Activated CD8-positive, alpha-beta memory T cell treated with anti-CD3 and anti-CD28 coated beads, Interleukin-2, amount 50 U/mL, for 4 hours (primary cell): ENCODE measurements around the gene SLC22A8.
"Not testable (repeated sequence)": the region's sequence is repeated elsewhere in the genome, so short reads cannot be mapped to it uniquely, and the experiment has no call there.

Experiments used
- DNase-seq: peaks from one replicate; pipeline ENCODE4 v3.0.0-alpha.2; 2020

SLC22A8 gene, protein sequence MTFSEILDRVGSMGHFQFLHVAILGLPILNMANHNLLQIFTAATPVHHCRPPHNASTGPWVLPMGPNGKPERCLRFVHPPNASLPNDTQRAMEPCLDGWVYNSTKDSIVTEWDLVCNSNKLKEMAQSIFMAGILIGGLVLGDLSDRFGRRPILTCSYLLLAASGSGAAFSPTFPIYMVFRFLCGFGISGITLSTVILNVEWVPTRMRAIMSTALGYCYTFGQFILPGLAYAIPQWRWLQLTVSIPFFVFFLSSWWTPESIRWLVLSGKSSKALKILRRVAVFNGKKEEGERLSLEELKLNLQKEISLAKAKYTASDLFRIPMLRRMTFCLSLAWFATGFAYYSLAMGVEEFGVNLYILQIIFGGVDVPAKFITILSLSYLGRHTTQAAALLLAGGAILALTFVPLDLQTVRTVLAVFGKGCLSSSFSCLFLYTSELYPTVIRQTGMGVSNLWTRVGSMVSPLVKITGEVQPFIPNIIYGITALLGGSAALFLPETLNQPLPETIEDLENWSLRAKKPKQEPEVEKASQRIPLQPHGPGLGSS

DNA sequence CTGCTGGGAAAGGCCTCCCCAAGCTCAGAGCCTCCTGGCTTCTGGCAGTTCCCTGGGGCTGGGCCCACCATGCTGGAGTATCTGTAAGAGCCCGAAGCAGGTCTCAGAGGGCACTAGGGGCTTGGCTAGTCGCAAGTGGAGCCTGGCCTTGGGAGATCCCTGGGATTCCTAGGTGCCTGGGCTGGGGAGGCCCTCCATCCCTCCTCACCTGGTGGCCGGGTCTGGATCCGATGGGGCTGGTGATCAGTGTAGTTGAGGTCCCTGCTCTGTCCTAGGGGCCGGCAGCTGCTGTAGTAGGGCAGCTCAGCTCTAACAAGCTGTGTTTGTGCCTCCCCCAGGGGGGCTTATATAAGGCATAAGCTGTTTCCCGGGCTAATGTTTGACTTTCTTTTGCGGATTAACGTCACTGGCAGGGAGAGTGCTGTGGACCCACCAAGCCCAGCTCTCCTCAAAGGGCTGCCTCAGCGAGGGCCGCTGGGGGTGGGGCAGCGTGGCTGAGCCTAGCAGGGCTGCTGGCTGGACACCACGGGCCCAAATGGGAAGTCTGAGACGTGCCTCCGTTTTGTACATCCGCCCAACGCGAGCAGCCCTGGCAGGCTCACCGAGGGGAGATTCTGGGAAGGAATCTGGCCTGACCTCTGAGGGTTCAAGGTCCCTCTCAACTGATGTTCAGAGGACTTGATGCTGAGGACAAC is at the start of gene SLC22A8:
Gene SLC22A8, minus strand, starts transcription at position 321 of the 695 bp plus-strand sequence. CDS start 883 bp downstream, outside the sequence.
- no peak for DNase-seq

DNA sequence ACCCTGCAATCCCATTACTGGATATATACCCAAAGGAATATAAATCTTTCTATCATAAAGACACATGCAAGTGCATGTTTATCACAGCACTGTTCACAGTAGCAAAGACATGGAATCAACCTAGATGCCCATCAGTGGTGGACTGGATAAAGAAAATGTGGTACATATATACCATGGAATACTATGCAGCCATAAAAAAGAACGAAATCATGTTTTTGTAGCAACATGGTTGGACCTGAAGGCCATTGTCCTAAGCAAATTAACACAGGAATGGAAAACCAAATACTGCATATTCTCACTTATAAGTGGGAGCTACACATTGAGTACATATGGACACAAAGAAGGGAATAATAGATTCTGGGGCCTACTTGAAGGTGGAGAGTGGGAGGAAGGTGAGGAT is 30.6 kb upstream of the SLC22A8 start:
- not testable (repeated sequence) for DNase-seq

DNA sequence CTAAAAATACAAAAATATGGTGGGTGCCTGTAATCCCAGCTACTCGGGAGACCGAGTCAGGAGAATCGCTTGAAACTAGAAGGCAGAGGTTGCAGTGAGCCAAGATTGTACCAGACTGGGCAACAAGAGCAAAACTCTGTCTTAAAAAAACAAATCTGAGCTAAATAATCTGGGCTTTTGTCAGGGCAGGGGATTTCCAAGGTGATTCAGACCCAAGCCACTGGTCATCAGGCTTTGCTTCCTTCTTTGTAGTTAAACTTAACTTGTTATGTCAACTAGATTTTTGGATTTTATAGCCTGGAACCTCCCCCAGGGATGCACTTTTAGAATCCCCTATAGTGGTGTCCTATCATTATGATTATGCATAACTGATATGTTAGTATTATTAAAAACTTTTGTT is 27.0 kb upstream of the SLC22A8 start:
- DNase-seq: no peak

DNA sequence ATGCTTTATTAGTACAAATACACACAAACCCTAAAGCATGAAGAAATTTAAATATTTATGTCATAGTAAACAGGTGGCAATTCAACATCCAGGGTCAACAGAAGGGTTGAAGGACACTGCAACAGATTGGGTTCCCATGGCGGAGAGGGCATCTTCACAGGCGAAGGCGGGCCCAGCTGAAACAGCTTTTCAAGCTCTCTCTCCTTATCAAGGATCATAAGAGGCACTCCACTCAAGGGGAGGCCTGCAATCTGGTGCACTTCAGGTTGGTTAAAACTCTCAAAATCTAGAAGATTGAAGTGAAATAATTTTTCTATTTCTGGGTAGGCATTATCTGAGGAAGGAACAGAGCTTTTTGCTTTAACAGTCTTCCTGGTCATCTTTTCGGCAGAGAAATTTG is 16.8 kb upstream of the SLC22A8 start:
- DNase-seq: no peak

DNA sequence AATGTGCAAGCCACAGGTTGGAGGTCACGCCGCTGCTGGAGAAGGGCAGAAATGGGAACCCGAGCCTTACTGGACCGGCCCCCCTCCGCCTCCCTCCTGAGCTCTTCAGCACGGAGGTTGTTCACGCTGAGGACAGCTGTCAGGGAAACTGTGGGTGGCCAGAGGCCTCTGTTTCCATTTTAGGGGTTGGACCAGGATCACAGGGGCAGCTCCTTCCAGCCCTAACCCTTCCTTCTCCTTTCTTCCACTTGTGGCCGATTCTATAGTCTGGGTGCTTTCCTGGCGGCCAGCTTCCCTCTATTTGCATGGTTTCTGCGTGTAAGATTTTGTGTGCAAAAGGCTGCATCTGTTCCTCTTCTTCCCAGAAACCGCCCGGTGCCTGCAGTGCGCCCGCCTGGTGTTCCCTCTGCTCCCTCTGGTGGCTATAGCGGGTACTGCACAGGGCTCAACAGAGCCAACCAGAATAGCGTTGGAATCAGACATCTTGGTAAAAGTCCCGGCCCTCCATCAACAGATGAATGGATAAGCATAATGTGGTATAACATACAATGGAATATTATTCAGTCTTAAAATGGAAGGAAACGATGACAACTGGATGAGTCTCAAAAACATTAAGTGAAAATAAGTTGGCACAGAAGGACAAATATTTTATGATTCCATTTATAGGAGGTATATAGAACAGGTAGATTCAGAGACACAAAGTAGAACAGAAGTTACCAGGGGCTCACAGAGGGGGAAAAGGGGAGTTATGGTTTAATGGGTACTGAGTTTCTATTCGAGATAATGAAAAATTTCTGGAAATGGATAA is 8.4 kb upstream of the SLC22A8 start:
- DNase-seq: peak; percentile 87

DNA sequence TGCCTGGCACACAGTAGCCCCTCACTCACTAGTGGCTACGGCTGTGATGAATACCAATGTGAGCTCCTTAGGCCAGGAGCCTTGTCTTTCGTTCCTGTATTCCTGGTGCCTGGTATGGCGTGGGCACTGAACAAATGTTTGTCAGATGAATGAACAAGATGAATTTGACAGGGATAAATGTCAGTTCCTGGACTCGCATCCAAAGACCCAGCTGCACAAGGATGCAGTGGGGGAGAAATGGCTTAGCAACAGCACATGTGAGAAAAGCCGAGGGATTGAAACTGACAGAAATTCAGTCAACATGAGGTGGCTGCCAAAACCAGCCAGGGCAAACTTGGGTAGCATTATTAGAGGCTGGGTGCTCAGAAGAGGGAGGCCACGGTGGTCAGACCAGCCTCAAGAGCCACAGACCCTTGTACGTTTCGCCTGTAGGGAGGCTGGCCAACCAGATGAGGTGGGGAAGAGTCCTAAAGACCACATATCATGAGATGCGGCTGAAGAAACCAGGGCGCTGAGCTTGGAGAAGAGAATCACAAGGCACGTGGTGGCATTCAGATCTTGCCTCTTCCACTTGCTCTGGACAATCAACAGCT is 7.7 kb upstream of the SLC22A8 start:
- no peak for DNase-seq

DNA sequence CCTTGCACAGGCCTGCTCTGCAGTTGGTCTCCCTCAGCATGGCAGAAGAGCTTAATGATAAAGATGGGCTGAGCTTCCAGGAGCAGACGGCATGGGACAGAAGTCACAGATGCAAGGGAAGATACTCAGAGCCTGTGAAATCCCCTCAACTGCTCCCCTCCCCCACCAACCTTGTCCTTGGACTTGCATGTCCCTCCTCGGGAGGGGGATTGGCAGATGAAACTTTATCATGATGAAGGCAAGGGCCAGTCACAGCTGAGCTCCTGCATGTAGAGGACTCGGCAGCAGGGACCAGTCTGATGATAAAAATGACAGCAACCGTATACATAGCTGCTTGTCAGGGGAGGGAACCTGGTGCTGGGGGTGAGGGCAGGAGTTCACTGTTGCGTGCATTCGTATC is 6.8 kb upstream of the SLC22A8 start:
- no peak for DNase-seq

DNA sequence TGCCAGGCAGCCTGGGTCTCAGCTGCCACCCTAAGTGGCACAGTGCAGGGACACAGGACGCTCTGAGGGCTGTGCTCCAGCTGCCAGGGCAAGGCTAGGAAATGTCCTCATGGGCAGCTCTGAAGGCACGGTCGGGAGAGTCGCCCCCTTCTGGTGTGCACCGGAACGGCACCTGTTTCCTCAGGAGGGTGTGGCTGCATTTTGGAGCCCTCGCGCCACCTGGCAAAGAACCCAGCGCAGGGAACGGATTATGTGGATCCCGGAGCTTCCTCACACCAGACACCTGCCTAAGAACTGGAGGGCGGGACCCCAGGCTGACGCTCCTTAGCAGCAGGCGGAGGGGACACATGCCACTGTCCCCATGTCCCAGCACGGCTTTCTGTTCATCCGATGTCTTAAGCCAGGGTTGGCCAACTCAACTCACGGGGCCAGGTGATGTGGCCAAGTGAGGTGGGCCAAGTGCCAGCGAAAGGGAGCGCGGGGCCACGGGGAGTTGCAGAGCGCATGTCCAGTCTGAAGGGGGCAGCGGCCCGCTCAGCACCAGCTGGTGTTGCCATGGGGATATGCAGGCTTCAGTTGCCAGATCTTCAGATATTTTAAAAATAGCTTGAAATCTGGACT is 5.1 kb upstream of the SLC22A8 start:
- no peak for DNase-seq

DNA sequence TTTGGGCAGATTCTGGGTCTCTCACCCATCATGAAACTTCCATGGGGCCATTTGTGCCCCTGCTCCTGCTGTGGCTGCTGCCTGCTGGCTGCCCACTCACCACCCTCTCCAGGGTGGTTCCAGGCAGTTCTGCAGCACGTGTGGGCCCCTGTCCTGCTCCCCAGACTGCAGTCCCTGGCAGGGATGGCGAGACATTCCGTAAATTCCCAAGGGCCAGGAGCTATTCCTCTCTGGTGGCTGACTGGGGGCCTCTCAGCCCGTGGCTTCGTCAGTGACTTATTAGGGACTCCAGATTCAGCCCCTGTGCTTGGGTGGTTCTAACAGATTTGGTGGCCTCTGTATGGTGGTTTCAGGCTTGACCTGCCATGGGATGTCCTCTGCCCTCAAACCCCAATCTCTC is 3.9 kb upstream of the SLC22A8 start:
- DNase-seq: no peak

DNA sequence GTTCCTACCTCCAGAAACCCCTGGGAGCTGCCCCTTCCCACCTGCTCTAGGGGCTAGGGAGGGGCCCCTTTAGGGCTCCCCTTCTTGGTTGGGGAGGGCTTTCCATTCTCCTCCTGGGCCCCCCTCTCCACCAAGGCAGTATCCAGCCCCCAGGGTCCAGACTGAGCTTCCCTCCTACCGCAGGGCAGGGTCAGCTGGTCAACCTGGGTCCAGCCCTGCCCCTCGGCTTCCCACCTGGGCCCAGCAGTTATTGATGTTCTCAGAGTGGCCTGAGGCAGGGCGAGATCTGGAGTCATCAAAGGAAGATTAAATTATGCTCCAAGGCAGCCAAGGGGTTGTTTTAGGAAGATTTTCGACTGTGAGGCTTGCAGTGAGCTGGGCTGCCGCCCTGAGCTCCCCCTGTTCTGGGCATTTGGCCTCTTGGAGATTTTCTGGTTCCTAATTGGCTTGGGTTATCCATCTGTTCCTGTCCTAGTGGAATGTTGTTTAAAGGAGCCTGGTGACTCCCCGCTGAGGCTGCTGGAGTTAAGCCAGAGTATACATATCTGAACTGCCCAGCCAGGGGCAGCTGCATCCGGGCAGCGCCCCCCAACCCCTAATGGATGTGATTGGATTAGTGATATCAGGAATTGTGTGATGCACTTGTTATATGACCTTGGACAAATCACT is 1.8 kb upstream of the SLC22A8 start:
- no peak for DNase-seq

DNA sequence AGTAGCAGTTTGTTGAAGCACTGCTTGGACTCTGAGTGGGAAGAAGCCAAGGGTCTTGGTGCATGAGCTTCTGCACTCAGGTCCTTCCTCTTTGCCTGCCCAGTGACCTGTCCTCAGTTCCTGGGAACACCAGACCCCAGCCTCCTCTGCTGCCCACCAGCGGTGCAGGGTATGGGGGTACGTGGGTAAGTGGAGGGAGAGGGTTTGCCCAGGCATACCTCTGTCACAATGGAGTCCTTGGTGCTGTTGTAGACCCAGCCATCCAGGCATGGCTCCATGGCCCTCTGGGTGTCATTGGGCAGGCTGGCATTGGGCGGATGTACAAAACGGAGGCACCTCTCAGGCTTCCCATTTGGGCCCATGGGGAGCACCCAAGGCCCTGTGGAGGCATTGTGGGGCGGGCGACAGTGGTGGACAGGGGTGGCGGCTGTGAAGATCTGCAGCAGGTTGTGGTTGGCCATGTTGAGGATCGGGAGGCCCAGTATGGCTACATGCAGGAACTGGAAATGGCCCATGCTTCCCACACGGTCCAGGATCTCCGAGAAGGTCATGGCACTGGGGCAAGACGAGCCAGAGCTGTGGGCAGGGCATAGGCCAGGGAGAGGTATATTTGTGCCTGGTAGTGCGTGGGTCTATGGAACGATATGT is 1.1 kb downstream of the SLC22A8 start:
- no peak for DNase-seq

DNA sequence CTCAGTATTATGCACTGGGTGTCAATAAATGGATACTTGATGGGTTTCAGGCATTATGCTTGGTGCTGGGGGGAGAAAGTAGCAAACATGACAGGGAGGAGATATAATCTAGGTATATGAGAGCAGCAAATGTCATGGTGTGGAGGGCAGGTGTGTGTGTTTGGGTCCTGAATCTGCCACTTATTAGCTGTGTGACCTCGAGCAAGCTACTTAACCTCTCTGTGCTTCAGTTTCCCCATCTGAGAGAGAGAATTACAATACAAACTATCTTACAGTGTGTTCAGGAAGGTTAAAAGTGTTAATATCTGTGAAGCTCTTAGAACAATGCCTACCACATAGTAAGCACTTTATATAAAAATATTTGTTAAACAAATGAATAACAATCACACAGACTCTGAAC is 2.8 kb downstream of the SLC22A8 start:
- DNase-seq: no peak

DNA sequence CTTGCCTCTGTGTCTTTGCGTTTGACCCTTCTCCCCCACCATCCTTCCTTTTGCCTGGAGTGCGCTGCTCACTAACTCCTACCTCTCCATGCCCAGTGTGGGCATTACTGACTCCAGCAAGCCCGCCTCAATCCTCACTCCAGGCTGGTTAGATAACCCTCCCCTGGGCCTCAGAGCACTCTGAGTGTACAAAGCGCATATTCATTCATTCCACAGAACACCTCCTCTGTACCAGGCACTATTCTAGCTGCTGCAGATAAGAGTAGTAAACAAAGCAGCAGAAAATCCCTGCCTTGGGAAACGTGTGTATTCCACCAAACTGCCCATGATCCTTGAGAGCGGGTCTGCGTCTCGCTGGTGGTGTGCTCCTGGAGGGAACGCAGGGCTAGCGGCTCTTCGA is 3.2 kb downstream of the SLC22A8 start:
- no peak for DNase-seq

DNA sequence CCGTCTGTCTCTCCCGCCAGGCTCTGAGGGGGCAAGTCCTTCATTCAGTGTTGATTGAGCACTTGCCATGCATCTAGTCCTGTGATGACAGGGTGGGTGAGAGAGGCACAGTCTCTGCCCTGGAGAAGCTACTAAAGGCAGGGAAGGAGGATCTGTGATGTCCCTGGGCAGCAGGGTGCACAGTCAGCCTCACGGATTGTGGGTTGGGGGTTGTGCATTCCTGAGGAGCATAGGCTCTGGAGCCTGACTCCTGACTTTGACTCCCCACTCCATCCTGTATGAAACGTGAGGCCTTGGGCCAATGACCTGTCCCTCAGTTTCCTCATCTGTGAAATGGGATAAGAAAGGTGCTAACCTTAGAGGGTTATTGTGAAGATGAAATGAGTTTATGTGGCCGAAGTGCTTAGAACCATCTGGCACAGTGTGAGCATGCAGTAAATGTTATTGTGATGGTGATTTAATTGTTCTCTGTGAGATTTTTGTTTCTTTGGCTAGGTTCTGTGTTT is 4.7 kb downstream of the SLC22A8 start:
- no peak for DNase-seq

DNA sequence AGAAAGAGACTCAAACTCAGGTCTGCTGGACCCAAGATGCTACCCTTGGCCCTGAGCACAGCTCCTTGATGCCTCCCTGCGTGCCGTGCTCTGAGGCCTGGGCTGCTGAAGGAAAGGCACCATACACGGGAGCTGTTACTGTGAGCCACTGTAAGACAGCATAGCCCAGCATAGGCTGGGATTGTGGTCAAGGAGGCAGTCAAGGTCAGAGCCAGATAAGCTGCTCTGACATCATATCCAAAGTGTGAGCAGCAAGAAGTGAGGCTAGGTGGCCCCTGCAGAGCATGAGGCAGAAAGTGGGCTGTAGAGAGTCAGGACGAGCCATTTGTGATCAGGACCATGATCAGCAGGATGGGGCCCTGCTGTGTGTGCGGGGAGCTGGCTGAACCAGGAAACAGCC is 7.7 kb downstream of the SLC22A8 start:
- no peak for DNase-seq

DNA sequence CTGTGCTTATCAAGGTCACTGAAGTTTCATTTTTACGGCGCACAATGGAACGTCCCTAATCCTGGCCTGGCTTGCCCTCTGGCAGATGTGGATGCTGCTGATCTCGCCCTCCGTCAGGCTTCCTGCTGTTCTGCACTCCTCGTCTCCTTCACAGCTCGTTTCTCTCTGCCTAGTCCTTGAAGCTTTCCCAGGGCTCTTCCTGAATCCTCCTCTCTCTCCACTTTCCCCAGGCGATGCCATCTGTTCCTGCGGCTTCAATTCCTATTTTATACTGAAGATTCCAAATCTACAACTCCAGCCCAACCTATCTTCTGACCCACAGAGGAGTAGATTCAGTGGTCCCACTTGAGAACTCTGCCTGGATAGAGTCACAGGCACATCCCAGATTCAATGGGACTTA is 14.2 kb downstream of the SLC22A8 start:
- DNase-seq: no peak

DNA sequence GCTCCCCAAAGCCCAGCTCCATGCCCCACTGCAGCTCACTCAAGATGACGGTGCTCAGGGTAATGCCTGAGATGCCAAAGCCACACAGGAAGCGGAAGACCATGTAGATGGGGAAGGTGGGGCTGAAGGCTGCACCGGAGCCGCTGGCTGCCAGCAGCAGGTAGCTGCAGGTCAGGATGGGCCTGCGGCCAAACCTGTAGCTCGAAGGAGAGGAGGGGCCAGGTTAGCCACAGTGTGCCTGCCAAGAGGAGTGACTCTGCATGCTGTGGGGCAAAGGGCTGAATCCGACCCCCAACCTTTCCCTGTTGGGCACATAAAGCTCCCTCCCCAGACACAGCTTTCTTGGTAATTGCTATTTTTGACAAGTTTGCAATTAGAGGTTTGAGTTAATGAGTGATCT is 16.0 kb downstream of the SLC22A8 start:
- no peak for DNase-seq

DNA sequence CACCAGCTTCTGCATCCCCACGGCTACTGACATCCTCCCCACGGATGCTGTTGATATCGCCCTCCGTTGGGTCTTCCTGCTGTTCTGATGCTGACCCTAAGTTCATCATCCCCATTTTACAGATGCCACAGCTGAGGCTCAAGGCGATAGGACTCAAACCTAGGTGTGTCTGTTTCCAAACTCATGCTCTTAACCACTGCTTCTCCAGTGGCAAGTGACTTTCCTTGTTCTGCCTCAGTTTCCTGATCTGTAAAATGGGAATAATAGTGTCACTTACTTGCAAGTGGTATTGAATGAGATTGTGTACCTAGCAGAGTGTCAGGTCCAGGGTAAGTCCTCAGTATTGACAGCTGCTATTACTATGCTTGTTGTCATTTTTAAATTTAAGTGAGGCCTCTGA is 16.5 kb downstream of the SLC22A8 start:
- no peak for DNase-seq

DNA sequence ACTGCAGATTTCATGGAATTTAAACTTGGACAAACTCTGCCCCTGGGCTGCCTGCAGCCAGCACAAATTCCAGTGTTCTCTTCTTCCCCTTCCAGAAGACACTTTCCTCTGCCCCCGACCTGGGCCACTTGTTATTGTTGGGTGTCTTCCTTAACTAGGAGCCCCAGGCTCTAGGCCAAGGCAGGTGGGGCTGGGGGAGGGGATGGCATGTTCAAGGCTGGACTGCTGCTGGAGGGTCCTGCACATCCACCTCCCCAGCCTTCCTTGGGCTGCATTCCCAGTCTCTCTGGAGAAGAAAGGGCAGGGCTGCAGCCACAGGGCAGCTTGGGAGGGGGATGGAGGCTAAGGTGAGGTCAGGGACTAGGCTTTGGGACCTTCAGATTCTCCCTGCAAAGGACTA is 19.4 kb downstream of the SLC22A8 start:
- DNase-seq: no peak

DNA sequence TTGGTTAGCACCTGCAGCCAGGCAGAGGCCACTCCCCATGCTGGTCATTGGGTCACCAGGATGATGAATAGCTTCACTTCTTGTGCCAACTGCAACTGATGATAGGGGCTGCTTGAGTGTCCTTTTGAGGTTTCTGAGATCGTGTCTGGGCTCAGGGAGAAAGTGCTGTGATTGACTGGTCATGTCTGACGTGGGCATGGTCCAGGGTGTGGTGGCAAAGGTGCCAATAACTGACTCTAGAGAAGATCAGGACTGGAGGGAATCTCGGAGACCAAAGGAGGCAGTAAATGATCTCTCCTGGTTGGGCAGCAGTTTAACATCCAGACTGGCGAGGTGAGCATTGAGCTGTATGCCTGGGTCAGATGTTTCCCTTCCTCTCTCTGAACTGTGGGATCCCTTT is 20.9 kb downstream of the SLC22A8 start:
- DNase-seq: no peak

DNA sequence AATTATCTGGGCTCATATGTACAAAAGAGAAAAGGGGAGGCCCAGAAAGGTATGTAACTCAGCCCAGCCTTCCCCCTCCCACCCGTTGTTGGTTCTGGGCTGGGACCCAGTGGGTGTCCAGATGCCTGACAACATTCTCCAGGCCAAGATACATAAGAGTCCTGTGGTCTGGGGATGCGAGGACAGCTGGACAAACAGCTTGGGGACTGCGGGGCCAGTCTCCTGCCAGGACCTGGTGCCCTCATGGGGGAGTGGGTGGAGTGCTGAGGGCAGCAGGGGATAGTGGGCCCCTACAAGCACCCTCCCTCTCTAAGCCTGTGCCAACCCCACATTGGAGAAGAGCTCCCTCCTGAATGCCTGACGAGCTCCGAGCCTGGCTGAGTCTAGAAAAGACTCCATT is 27.4 kb downstream of the SLC22A8 start:
- no peak for DNase-seq
